Right atrium auricular region (tissue), 2 donors: ENCODE measurements around the gene SOX5. TPM values are rescaled to one million over a fixed set of nuclear protein-coding genes. Genes with fewer than 3 reads are reported as not detected.

ENCODE experiments used
- DNase-seq: peaks from one replicate; pipeline ENCODE4 v3.0.0-alpha.2; 2019; ENCODE audit warnings: low spot score
- H3K27ac ChIP-seq, 2 donors: fragments of 200-600 bp; sonication (generic); 1 replicate in 1 of 2; 2 replicates in 1 of 2; pipeline ENCODE4 v1.5.1; 2016 to 2019
- H3K27me3 ChIP-seq, 2 donors: fragments of 200-600 bp; sonication (generic); one replicate each; pipeline versions ENCODE4 v1.5.1 to v1.6.0; 2017 to 2019
- H3K36me3 ChIP-seq: fragments of 200-600 bp; sonication (generic); one replicate; pipeline ENCODE4 v1.5.1; 2016
- H3K4me1 ChIP-seq, 2 donors: fragments of 200-600 bp; sonication (generic); one replicate each; pipeline versions ENCODE4 v1.5.1 to v1.6.0; 2017 to 2019
- H3K4me3 ChIP-seq, 2 donors: fragments of 200-600 bp; sonication (generic); 1 replicate in 1 of 2; 2 replicates in 1 of 2; pipeline ENCODE4 v1.5.1; 2017 to 2019; ENCODE audit warnings: mild to moderate bottlenecking in 1 of 2, moderate library complexity in 1 of 2
- H3K9me3 ChIP-seq, 2 donors: fragments of 200-600 bp; sonication (generic); one replicate each; pipeline ENCODE4 v1.5.1; 2019
- total RNA-seq, 2 donors: library from RNA; depleted of rRNA; stranded (reverse); fragments of >200 nt; gene quantifications; one replicate each; pipeline ENCODE4 v1.1.0, GENCODE V29; 2016
- TF ChIP-seq, protein P1 (sequence below), 2 donors: fragments of 200-600 bp; sonication (generic); IDR thresholded peaks; one replicate each; pipeline ENCODE4 v1.5.1; 2019; ENCODE audit warnings: antibody characterized with exemption in 2 of 2

Gene SOX5
- total RNA-seq, 2 donors from 2014 or later, result 3.9 to 5.6 TPM

- H3K4me3 ChIP-seq, result no peak overlapping the region
- H3K27me3 ChIP-seq, result no peaks in the 10 kb centered on the region
- no peak overlapping the region for H3K27ac ChIP-seq
- no peaks in the 10 kb centered on the region for H3K4me1 ChIP-seq
- no peak for DNase-seq
- no peaks in the 10 kb centered on the region for H3K36me3 ChIP-seq
- no peaks in the 10 kb centered on the region for H3K9me3 ChIP-seq
- TF ChIP-seq, protein P1, sequence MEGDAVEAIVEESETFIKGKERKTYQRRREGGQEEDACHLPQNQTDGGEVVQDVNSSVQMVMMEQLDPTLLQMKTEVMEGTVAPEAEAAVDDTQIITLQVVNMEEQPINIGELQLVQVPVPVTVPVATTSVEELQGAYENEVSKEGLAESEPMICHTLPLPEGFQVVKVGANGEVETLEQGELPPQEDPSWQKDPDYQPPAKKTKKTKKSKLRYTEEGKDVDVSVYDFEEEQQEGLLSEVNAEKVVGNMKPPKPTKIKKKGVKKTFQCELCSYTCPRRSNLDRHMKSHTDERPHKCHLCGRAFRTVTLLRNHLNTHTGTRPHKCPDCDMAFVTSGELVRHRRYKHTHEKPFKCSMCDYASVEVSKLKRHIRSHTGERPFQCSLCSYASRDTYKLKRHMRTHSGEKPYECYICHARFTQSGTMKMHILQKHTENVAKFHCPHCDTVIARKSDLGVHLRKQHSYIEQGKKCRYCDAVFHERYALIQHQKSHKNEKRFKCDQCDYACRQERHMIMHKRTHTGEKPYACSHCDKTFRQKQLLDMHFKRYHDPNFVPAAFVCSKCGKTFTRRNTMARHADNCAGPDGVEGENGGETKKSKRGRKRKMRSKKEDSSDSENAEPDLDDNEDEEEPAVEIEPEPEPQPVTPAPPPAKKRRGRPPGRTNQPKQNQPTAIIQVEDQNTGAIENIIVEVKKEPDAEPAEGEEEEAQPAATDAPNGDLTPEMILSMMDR (IDR thresholded peaks at IDR 0.05), result no peak
These were observed 383.3 kb downstream of the SOX5 start for GRCh38 chr12:23566133-23566532.

DNA sequence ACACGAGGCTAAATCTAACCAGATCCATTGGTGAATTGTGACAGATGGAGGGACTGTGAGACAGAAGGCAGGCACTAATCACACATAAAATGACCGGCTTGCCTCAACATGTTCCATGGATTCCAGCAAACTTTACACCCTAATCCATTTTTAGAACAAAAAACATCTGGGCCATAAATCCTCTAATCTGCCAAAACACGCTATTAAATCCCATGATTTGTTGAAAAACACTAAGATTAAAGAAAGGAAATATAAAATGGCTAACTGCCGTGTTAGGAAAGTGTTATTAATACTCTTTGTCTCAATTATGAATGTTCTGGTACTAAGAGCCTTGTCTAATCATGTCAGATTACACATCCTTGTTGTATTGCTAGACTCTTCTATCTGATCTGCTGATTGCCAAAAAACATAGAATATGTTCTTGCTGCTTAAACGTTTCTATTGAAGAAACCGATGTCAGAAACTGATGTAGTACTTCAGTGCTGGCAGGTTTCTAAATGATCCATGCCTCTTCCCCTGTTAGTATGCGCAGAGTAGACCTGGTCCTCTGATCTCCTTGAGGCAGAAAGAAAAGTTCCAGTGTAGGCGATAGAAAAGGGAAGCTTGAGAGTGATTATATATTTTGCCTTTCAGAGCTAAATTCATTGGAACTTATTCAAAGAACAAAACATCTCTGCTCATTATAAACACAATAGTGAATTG is 384.9 kb downstream of the SOX5 start:
- no peak overlapping the region for H3K4me3 ChIP-seq
- no peak overlapping the region for H3K27ac ChIP-seq
- H3K9me3 ChIP-seq, result no peaks in the 10 kb centered on the region
- no peak for DNase-seq
- TF ChIP-seq, protein P1 (IDR thresholded peaks at IDR 0.05), result no peak
- H3K27me3 ChIP-seq, result no peaks in the 10 kb centered on the region
- H3K36me3 ChIP-seq, result no peaks in the 10 kb centered on the region
- no peaks in the 10 kb centered on the region for H3K4me1 ChIP-seq

DNA sequence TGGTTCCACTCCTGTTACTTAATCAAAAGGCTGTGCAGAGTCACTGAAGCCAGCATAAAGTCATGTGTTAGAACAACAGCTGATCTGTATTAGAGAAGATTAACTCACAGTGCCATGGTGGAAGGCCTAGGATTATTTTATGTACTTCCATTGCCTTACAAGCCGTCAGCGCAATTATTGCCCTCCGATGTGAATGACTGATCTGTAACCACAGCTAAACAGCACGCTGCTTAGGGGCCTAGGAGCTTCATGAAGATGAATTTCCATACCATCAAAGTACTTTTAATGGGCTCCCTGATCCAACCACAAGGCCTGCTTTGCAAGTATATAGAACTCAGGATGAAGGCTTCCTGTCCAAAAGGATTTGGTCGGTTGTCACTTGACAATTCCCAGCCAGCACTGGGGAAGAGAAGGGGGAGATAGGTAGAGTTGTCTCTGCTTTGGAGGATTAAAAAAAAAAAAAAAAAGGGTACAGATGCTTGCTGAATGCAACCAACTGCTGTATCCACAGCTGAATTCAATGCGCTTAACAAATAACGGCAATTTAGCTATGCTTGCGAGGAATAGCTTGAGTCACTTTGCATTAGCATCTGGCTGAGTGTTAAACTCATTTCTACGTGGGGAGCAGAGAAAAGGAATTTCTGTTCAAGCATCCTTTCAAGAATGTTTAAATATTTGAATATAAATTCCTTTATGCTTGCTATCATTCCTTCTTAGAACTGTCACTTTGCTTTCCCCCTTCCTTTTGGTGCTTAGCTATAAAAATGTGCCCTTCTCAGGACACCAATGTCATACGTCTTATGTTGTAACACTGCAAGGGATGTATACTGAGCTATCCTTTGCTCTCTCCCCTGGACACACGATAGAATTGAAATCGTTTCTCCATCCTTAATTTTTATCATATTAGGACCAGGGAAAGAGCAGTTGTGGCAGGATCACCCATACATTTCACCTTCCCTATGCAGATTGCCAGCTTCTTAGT is 387.8 kb downstream of the SOX5 start:
- Histone ChIP-seq H3K4me1 (no peaks in the 10 kb centered on the region), H3K27ac (no peak overlapping the region), H3K36me3 (no peaks in the 10 kb centered on the region), H3K27me3 (no peaks in the 10 kb centered on the region), H3K9me3 (no peaks in the 10 kb centered on the region), H3K4me3 (no peak overlapping the region)
- no peak for DNase-seq
- TF ChIP-seq, protein P1 (IDR thresholded peaks at IDR 0.05), result no peak

GRCh38 chr12:23560611-23561010 is 388.9 kb downstream of the SOX5 start:
- no peaks in the 10 kb centered on the region for H3K36me3 ChIP-seq
- TF ChIP-seq, protein P1 (IDR thresholded peaks at IDR 0.05), result no peak
- no peaks in the 10 kb centered on the region for H3K9me3 ChIP-seq
- H3K27me3 ChIP-seq, result no peaks in the 10 kb centered on the region
- no peak overlapping the region for H3K27ac ChIP-seq
- H3K4me1 ChIP-seq, result no peaks in the 10 kb centered on the region
- no peak for DNase-seq
- no peak overlapping the region for H3K4me3 ChIP-seq

GRCh38 chr12:23559268-23559753 is 390.2 kb downstream of the SOX5 start:
- no peaks in the 10 kb centered on the region for H3K4me1 ChIP-seq
- TF ChIP-seq, protein P1 (IDR thresholded peaks at IDR 0.05), result no peak
- H3K27ac ChIP-seq, result no peak overlapping the region
- H3K36me3 ChIP-seq, result no peaks in the 10 kb centered on the region
- DNase-seq, result no peak
- H3K4me3 ChIP-seq, result no peak overlapping the region
- H3K9me3 ChIP-seq, result no peaks in the 10 kb centered on the region
- no peaks in the 10 kb centered on the region for H3K27me3 ChIP-seq
